SHP77 (cell line): ENCODE measurements around the gene MED4.
"Not testable (repeated sequence)": the region's sequence is repeated elsewhere in the genome, so short reads cannot be mapped to it uniquely, and the experiment has no call there.

Source experiments
- DNase-seq, 2 experiments: peaks; one replicate each; lab custom pipeline; 2025; lab: John Stamatoyannopoulos, UW

The MED4 gene

GRCh38 chr13:48094404-48094780 lies 512 bp downstream of the MED4 start:
- no peak for DNase-seq

GRCh38 chr13:48093588-48093987 lies 1.3 kb downstream of the MED4 start:
- no peak for DNase-seq

GRCh38 chr13:48086272-48086671 lies 8.6 kb downstream of the MED4 start:
- DNase-seq = no peak

DNA sequence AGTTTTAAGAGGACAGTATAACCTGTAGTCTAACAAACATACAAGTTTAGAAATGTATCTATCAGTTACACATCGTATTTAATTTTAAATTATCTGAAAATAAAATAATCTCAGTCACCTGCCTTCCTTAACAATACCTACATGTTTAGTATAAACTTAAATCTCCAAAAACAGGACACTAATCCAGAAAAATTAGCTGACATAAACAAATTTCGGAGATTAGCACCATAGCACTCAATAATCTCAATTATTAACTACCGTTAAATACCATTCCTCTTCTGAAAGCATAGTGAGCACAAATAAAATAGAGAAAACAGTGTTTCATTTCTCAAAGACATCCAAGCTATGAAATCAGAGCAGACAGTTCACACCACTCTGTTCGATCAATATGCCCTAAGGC lies 13.2 kb downstream of the MED4 start:
- DNase-seq = no peak

- DNase-seq = no peak
These were observed 16.6 kb downstream of the MED4 start for GRCh38 chr13:48078251-48078656.

- no peak for DNase-seq
These were observed 20.9 kb downstream of the MED4 start for GRCh38 chr13:48074006-48074405.

- DNase-seq = no peak
These were observed 22.1 kb downstream of the MED4 start for GRCh38 chr13:48072787-48073186.

DNA sequence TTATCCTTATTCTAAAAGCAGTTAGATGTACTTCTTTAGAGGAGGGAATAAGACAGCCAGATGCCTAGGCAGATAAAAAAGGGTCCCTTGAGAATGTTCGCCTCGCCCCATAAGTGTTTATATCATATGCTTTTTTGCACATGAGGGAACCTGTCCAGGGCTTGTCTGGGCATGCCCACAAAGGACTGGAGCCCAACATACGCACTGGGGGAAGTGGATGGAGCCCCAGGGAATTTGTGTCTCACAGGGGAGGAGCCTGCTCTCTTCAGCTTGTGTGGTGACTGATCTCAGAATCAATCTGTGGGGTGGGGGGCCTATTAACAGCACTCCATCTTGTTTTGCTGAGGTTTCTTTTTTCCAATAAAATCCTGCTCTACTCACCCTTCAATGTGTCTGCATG lies 22.6 kb downstream of the MED4 start:
- DNase-seq = no peak

DNA sequence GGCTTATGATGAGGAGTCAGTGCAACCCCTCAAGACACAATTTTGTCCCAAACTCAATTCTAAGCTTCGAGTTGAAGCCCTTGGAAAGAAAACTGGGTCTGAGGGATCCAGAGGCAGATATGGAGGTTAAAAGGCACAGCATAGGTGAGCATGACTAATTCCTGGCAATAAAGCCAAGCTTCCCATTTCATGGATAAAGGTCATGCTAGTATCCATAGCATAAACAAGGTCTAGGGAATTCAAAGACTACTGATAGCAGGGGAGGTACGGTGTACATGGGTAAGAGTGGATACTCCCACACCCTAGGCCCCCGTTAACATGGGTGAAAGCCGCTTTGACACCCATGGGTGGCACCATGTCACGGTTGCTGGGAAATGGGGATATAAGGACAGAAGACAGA lies 24.0 kb downstream of the MED4 start:
- no peak for DNase-seq

GRCh38 chr13:48069573-48069972 lies 25.3 kb downstream of the MED4 start:
- no peak for DNase-seq

DNA sequence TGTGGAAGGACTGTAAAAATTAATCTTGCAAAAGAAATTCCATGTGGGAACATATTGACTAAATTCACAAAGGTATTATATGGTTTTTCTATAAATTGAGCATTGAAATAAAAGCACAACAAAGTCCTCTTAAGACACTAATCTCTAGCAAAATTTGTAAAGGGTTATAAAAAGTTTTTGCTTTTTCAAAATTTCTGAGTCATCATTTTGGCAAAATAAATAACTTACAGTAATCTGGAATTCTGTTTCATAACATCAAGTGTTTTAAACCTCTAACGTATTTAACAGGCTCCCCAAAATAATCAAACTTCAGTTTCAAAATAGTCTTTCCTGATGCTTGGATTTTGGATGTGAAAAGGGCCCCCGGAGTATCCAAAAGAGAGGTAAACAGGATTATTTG lies 26.0 kb downstream of the MED4 start:
- no peak for DNase-seq

DNA sequence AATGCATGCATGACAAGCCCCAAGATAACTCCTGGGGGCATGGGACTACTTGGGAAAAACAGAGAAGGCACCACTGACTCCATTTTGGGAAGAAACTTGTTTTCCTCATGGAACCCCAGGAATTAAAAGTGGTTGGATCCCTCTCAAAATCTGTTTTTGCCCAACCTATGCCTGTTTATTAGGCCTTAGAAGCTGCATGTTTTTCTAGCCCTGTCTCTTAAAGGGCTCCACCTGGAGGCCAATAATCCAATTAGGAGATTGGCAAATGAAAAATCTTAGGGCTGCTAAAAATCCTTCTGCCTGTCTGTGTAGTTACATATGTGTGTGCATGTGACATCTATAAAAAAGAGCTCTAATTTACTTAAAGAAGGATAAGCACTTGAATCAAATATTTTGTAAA lies 26.9 kb downstream of the MED4 start:
- DNase-seq = no peak

- DNase-seq = peak; percentile 4 to 15
These were observed 28.5 kb downstream of the MED4 start for GRCh38 chr13:48066310-48066989.

GRCh38 chr13:48059951-48060350 lies 35.0 kb downstream of the MED4 start:
- DNase-seq = not testable (repeated sequence)

GRCh38 chr13:48058536-48058935 lies 36.4 kb downstream of the MED4 start:
- DNase-seq = not testable (repeated sequence)

GRCh38 chr13:48055712-48056111 lies 39.2 kb downstream of the MED4 start:
- no peak for DNase-seq

- DNase-seq = no peak
These were observed 40.3 kb downstream of the MED4 start for GRCh38 chr13:48054601-48055000.

DNA sequence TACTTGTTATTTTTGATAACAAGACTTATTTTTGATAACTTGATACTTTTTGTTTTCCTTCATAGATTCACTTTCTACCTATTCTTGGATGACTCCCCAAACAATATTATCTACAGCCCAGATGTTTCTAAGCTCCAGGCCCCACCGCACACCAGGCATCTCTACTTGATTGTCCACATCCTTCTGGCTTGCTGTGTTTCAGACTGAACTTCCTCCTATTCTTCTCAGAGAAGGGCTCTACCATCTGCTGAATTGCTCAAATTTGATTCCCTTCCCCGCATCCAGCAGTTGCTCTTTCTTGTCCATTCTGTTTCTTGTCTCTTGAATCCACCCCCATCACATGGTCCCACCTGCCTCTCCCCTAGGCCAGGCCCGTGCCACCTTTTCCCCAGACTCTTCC lies 44.4 kb downstream of the MED4 start:
- DNase-seq = no peak

DNA sequence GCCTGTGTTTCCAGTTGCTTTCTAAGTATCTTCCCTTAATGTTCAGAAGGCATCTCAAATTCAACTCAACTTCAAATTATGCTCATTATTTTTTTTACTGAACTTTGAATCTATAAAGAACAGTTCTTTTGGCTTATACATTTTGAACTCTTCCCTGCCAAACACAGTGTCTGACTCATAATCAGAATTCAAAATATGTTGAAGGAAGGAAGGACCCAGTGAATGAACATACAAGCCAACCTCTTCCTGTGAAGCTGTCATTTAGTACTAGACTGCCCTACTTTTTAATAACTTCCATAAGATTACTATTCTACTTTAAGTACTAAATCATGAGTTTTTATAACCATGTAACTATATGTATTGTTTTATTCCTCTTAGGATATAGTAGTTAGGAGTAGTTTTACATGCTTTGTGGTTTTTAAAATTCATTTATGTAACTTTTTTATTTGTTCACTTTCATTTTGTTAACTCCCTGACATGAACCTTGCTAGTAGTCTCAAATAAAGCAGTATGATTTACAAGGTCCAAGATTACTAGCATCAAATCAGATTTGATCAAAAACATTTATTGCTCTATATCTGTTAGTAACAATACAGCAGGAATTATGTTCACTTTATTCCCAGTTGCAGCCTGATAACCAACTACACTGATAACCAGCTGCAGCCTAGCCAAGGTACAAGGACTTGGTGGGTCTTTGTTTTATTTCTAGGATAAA lies 51.0 kb downstream of the MED4 start:
- DNase-seq = no peak

DNA sequence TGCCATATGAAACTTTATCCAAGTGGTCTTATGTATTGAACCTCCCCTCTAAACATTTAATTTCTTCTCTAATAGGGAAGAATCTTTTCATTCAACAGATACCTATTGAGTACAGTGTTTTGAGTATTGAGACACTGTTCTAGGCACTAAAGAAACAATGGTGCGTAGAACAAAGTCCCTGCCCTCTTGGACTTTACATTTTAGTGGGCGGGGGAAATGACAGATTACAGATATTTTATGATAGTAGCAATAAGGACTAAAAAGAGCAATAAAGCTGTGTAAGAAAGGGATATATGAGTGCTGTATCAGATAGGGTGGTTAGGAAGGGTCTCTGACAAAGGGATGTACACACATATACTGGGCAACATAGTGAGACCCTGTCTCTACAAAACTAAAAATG lies 52.0 kb downstream of the MED4 start:
- DNase-seq = no peak

- no peak for DNase-seq
These were observed 54.0 kb downstream of the MED4 start for GRCh38 chr13:48040896-48041295.

DNA sequence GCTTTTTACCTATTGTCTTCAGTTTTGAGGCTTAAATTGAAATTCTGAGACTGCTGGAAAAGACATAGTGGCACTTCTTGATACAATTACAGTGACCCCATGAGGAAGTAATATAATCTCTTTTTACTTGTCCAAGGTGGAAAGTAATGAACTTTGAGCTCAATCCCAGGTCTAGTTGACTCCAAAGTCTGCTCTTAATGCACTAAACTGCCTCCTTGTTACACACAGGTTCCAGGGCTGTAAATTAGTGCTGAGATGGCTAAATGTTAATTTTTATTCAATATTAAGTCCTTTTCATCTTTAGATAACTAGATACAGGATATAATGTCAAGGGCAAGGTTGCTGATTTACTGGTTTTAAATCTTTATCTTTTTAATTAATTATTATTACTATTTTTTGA lies 54.9 kb downstream of the MED4 start:
- DNase-seq = no peak

GRCh38 chr13:48038761-48039160 lies 56.1 kb downstream of the MED4 start:
- no peak for DNase-seq
